HG03066 (cell line): Measurements from ENCODE around the gene CERT1.

Source experiments
- ATAC-seq: cut with Tn5 transposase; IDR thresholded peaks from one replicate; pipeline ENCODE4 v1.9.1; 2021; ENCODE audit warnings: low read depth; ENCODE audit not compliant: unreplicated experiment

The CERT1 gene

GRCh38 chr5:75482482-75482881 lies 28.9 kb downstream of the CERT1 start:
- no peak for ATAC-seq

GRCh38 chr5:75481024-75481423 lies 30.4 kb downstream of the CERT1 start:
- no peak for ATAC-seq

GRCh38 chr5:75475364-75475763 lies 36.1 kb downstream of the CERT1 start:
- no peak for ATAC-seq

DNA sequence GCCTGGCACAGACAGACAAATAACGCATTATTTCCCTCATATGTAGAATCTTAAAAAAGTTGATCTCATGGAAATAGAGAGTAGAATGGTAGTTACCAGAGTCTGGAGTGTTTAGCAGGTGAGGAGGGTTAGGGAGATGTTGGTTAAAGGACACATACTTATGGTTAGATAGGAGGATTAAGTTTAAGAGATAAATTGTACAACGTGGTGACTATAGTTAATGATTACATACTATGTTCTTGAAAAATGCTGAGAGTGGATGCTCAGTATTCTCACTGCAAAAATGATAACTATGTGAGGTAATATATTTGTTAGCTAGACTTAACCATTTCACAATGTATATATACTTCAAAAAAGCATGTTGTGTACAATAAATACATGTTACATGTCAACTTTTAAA lies 38.0 kb downstream of the CERT1 start:
- no peak for ATAC-seq

DNA sequence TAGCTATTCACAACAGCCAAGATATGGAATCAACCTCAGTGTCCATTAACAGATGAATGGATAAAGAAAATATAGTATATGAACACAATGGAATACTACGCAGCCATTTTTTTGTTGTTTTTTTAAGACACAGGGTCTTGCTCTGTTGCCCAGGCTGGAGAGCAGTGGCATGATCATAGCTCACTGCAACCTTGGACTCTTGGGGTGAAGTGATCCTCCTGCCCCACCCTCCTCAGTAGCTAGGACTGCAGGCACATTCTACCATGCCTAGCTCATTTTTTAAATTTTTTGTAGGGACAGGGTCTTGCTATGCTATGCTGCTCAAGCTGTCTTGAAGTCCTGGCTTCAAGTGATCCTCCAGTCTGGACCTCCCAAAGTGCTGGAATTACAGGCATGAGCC lies 38.5 kb downstream of the CERT1 start:
- ATAC-seq, result no peak

DNA sequence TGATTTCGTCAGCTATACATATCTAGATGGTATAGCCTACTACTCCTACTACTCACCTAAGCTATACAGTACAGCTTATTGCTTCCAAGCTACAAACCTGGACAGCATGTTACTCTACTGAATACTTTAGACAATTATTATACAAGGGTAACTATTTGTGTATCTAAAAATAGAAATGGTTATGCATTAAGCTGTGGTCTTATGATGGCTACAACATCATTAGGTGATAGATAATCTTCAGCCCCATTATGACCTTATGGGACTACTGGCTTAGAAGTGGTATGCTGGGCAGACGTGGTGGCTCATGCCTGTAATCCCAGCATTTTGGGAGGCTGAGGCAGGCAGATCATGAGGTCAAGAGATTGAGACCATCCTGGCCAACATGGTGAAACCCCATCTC lies 40.2 kb downstream of the CERT1 start:
- no peak for ATAC-seq

GRCh38 chr5:75469017-75469416 lies 42.4 kb downstream of the CERT1 start:
- no peak for ATAC-seq

GRCh38 chr5:75468593-75468992 lies 42.8 kb downstream of the CERT1 start:
- ATAC-seq, result no peak

- ATAC-seq, result no peak
Measured at GRCh38 chr5:75466006-75466716, 45.3 kb downstream of the CERT1 start.

- no peak for ATAC-seq
Measured at GRCh38 chr5:75465480-75465879, 45.9 kb downstream of the CERT1 start.

DNA sequence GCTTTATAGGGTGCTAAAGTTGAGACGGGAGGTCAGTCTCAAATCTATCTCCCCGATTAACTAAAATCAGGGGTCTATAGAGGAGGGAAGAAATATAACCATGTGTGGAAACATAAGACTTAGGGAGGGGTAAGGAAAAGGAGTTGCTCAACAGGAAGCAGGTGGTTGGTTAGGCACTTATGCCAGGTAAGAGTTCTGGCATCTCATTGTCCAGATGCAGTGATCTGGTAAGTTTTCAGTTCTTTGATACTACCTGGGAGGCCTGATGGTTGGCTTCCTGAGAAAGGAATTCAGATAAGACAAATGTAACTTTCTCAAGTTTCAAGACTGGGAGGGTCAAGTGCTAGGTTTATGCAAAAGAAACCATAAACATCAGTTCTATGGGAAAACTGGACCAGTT lies 47.7 kb downstream of the CERT1 start:
- ATAC-seq, result no peak

DNA sequence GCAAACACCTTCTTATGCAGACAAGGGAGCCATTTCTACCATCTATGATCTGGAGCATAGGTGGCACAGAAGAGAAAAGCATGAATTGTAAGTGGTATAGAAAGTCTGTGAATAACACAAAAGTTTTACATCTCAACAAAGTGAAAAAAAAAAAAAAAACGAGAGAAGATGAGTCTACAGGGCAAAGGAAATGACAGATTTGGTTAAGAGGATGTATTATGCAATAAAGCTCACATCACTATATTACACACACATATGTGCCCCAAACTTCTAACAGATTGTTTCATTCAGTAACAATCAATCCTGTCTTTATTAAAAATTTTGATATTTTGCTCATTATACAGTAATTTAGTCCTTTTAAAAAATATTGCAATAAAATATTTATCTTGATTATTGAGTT lies 49.8 kb downstream of the CERT1 start:
- ATAC-seq, result no peak

DNA sequence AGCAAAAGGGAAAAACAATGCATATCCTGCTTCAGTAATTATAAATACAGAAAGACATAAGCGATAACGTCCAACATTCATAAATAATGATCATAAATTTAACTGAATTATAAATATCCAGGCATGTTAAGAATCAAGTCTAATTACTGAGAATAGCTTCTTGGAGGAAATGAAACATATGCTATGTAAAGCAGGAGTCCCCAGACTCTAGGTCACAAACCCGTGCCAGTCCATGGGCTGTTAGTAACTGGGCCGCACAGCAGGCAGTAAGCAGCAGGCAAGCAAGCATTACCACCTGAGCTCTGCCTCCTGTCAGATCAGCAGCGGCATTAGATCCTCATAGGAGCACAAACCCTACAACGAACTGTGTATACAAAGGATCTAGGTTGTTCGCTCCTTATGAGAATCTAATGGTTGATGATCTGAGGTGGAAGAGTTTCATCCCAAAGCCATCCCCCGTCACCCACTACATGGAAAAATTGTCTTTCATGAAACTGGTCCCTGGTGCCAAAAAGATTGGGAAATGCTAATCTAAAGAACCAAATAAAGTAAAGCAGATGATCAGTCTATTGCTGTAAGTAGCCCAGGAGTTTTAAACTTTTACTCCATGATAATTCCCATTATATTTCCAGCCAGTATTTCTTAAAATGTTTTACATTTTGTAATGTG lies 50.4 kb downstream of the CERT1 start:
- no peak for ATAC-seq

DNA sequence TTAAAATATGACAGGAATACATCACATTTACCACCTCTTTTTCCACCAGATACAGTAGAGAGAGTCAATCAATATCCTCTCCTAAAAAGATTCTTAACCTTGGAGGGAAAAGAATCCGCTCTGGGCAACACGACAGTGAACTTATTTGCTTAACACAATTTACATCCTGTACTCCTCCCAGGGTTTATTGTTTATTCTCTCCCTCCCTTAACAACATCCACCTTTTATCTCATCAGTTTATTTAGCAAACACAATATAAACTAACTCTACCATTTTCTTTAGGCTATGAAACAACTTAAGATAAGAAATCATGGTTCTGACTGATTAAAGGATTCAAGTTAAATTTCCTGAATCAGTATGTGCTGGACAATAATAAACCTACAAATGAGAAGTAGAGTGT lies 50.9 kb downstream of the CERT1 start:
- no peak for ATAC-seq

- no peak for ATAC-seq
Measured at GRCh38 chr5:75457691-75458090, 53.7 kb downstream of the CERT1 start.

- no peak for ATAC-seq
Measured at GRCh38 chr5:75457161-75457560, 54.3 kb downstream of the CERT1 start.

DNA sequence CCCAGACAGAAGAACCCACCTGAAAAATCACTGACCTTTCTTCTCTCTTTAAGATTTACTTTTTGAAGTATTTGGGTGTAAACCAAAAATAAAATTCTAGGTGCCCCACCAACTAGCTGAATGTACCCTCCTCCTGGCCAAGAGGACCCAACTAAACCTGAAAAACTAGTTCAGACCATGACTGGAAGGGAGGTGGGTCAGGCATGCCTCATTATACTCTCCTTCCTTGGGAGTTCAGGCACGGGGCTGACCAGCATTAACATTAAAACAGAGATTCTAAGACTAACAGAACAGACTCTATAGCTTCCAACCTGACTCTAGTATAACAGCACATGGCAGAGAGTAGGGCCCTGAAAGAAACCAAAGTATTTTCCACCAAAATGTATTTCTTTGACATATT lies 61.4 kb downstream of the CERT1 start:
- ATAC-seq, result no peak

- ATAC-seq, result no peak
Measured at GRCh38 chr5:75446068-75446467, 65.4 kb downstream of the CERT1 start.

DNA sequence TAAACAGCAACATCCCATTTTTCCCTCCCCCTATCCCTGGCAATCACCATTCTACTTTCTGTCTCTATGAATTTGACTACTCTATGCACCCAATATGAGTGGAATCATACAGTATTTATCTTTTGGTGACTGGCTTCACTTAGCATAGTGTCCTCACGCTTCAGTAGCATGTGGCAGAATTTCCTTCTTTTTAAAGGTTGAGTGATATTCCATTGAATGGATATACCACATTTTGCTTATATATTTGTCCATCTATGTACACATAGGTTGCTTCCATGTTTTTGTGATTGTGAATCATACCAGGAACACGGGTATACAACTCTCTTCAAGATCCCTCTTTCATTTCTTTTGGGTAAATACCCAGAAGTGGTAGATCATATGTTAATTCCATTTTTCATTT lies 69.9 kb downstream of the CERT1 start:
- ATAC-seq, result no peak

DNA sequence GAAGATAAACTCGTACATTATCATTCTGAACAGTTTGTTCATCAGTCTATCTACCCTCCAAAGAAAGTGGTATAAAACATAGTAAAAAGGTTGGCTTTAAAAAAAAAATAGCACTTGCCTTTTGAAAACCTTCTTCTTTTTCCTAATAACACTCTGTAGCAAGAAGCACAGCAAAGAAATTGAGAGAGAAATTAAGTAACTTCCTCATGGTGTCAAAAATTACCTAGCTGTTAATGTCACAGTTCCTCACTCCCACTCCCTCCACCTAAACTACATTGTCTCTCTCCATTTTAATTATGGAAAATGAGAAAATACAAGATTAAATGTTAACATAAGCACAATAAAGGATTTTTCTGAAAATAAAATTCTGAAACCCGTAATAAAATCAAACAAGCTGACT lies 72.2 kb downstream of the CERT1 start:
- no peak for ATAC-seq

DNA sequence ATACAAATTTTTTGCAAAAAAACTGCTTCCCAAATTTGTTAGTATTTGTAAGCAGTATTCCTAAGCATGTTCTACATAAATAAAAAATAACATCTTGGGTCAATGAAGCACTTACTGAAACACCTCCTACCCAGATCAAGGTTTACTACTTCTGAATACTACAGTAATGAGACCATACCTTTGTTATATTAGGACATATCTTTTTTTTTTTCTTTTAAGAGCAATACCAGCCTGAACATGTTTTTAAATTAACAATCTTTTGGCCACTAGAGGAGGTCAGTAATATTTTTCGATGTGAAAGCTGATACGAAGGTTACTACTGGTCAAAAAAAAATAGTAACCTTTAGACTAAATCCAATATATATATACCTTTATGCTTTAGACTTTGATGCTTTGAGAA lies 72.7 kb downstream of the CERT1 start:
- ATAC-seq, result no peak

DNA sequence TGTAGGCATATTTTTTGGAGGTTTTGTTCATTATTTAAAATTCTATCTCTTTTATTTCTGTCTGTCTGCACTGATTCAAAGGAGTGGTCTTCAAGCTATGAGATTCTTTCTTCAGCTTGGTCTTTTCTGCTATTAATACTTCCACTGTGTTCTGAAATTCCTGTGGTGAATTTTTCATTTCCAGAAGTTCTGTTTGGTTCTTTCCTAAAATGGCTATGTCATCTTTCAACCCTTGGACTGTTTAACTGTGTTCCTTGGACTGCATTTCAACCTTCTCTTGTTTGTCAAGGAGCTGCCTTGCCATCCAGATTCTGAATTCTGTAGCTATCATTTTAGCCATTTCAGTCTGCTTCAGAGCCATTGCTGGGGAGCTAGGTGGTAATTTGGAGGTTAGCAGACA lies 76.3 kb downstream of the CERT1 start:
- no peak for ATAC-seq
